OCI-LY1 (cell line): Measurements from ENCODE around the gene SNX18.

Experiments
- H2AFZ ChIP-seq: fragments of 200-600 bp; sonication (generic), shearing (Covaris generic); 2 replicates; pipeline ENCODE4 v1.6.0; 2014; ENCODE audit warnings: antibody characterized with exemption, mild to moderate bottlenecking, low read length
- H3F3A ChIP-seq: fragments of 200-600 bp; sonication (generic), shearing (Covaris generic); 2 replicates; pipeline ENCODE4 v1.6.0; 2014; ENCODE audit warnings: mild to moderate bottlenecking, antibody characterized with exemption, low read length, moderate library complexity; ENCODE audit not compliant: insufficient read depth
- H3K27ac ChIP-seq: fragments of 200-600 bp; sonication (generic); 2 replicates; pipeline ENCODE4 v1.5.1; 2014; ENCODE audit warnings: low read length, mixed run types, mild to moderate bottlenecking, low read depth; ENCODE audit not compliant: poor library complexity, severe bottlenecking
- H3K27me3 ChIP-seq: fragments of 200-600 bp; sonication (generic); 2 replicates; pipeline ENCODE4 v1.6.0; 2014; ENCODE audit warnings: antibody characterized with exemption, mild to moderate bottlenecking, low read length, moderate library complexity; ENCODE audit not compliant: insufficient read depth
- H3K36me3 ChIP-seq: fragments of 200-600 bp; sonication (generic); 2 replicates; pipeline ENCODE4 v1.6.1; 2014; ENCODE audit warnings: mild to moderate bottlenecking, antibody characterized with exemption, low read length, moderate library complexity, mixed read lengths; ENCODE audit not compliant: insufficient read depth
- H3K4me1 ChIP-seq: fragments of 200-600 bp; sonication (generic); 2 replicates; pipeline ENCODE4 v1.5.1; 2014; ENCODE audit warnings: mild to moderate bottlenecking, low read length, moderate library complexity; ENCODE audit not compliant: insufficient read depth, severe bottlenecking
- H3K4me2 ChIP-seq: fragments of 200-600 bp; sonication (generic), shearing (Covaris generic); 2 replicates; pipeline ENCODE4 v1.6.1; 2014; ENCODE audit warnings: low read length
- H3K4me3 ChIP-seq: fragments of 200-600 bp; sonication (generic); 2 replicates; pipeline ENCODE4 v1.5.1; 2014; ENCODE audit warnings: low read length, low read depth, mild to moderate bottlenecking, mixed read lengths; ENCODE audit not compliant: poor library complexity, severe bottlenecking
- H3K79me2 ChIP-seq: fragments of 200-600 bp; shearing (Covaris generic); 2 replicates; pipeline ENCODE4 v1.6.1; 2016; ENCODE audit warnings: mixed run types, low read length, mixed read lengths; ENCODE audit not compliant: insufficient read depth
- H3K9ac ChIP-seq: fragments of 200-600 bp; sonication (generic), shearing (Covaris generic); 2 replicates; pipeline ENCODE4 v1.6.1; 2014; ENCODE audit warnings: mild to moderate bottlenecking, low read length, mixed read lengths
- H3K9me2 ChIP-seq: fragments of 200-600 bp; sonication (generic), shearing (Covaris generic); 2 replicates; pipeline ENCODE4 v1.6.1; 2014; ENCODE audit warnings: low read depth, mild to moderate bottlenecking, low read length, mixed read lengths
- H3K9me3 ChIP-seq: fragments of 200-600 bp; shearing (Covaris generic); 2 replicates; pipeline ENCODE4 v1.6.1; 2014; ENCODE audit warnings: low read length, mixed read lengths
- H4K20me1 ChIP-seq: fragments of 200-600 bp; sonication (generic), shearing (Covaris generic); 2 replicates; pipeline ENCODE4 v1.6.0; 2016; ENCODE audit warnings: mild to moderate bottlenecking, low read length; ENCODE audit not compliant: insufficient read depth
- CTCF ChIP-seq: fragments of 200-600 bp; sonication (generic), shearing (Covaris generic); IDR thresholded peaks from 2 replicates; pipeline ENCODE4 v1.5.1; 2017; ENCODE audit warnings: mild to moderate bottlenecking, antibody characterized with exemption, low read length, moderate library complexity, mixed read lengths
- EZH2 ChIP-seq: fragments of 200-600 bp; sonication (generic), shearing (Covaris generic); IDR thresholded peaks from 2 replicates; pipeline ENCODE4 v1.8.0; 2017; ENCODE audit warnings: borderline replicate concordance, mixed run types, mild to moderate bottlenecking, antibody characterized with exemption, low read length, moderate library complexity, mixed read lengths

The SNX18 gene

GRCh38 chr5:54553659-54554207 is 36.2 kb downstream of the SNX18 start:
- no peak overlapping the region for H3K9ac ChIP-seq
- no peak overlapping the region for H2AFZ ChIP-seq
- H3F3A ChIP-seq = no peaks in the 10 kb centered on the region
- H3K4me2 ChIP-seq = no peak overlapping the region
- H3K4me1 ChIP-seq = no peaks in the 10 kb centered on the region
- no peaks in the 10 kb centered on the region for H3K9me2 ChIP-seq
- H4K20me1 ChIP-seq = no peaks in the 10 kb centered on the region
- H3K79me2 ChIP-seq = no peaks in the 10 kb centered on the region
- no peaks in the 10 kb centered on the region for H3K27me3 ChIP-seq
- TF ChIP-seq CTCF (no peak), EZH2 (no peak)
- H3K9me3 ChIP-seq = no peaks in the 10 kb centered on the region
- H3K4me3 ChIP-seq = no peak overlapping the region
- no peaks in the 10 kb centered on the region for H3K36me3 ChIP-seq
- H3K27ac ChIP-seq = no peak overlapping the region

GRCh38 chr5:54556141-54556540 is 38.6 kb downstream of the SNX18 start:
- no peaks in the 10 kb centered on the region for H4K20me1 ChIP-seq
- no peak overlapping the region for H3K27ac ChIP-seq
- TF ChIP-seq CTCF (no peak), EZH2 (no peak)
- no peaks in the 10 kb centered on the region for H3K27me3 ChIP-seq
- no peaks in the 10 kb centered on the region for H3K4me1 ChIP-seq
- no peak overlapping the region for H3K4me3 ChIP-seq
- H3K9me3 ChIP-seq = no peaks in the 10 kb centered on the region
- no peak overlapping the region for H3K9ac ChIP-seq
- no peak overlapping the region for H3K4me2 ChIP-seq
- H3K79me2 ChIP-seq = no peaks in the 10 kb centered on the region
- no peaks in the 10 kb centered on the region for H3F3A ChIP-seq
- no peaks in the 10 kb centered on the region for H3K36me3 ChIP-seq
- no peak overlapping the region for H2AFZ ChIP-seq
- no peaks in the 10 kb centered on the region for H3K9me2 ChIP-seq

- no peaks in the 10 kb centered on the region for H3K36me3 ChIP-seq
These were observed 40.8 kb downstream of the SNX18 start for GRCh38 chr5:54558362-54558761.

GRCh38 chr5:54561651-54562050 is 44.1 kb downstream of the SNX18 start:
- H3K36me3 ChIP-seq = no peaks in the 10 kb centered on the region
- no peaks in the 10 kb centered on the region for H3F3A ChIP-seq
- no peaks in the 10 kb centered on the region for H3K27me3 ChIP-seq
- H2AFZ ChIP-seq = no peak overlapping the region
- H3K9me2 ChIP-seq = no peaks in the 10 kb centered on the region
- no peaks in the 10 kb centered on the region for H4K20me1 ChIP-seq
- no peaks in the 10 kb centered on the region for H3K4me1 ChIP-seq
- no peaks in the 10 kb centered on the region for H3K79me2 ChIP-seq
- no peak overlapping the region for H3K27ac ChIP-seq
- no peaks in the 10 kb centered on the region for H3K9me3 ChIP-seq
- H3K4me2 ChIP-seq = no peak overlapping the region
- no peak overlapping the region for H3K9ac ChIP-seq
- no peak overlapping the region for H3K4me3 ChIP-seq
- TF ChIP-seq CTCF = no peak
- TF ChIP-seq EZH2 = no peak

More at GRCh38 chr5:54558362-54558761, 40.8 kb downstream of the SNX18 start:
- Histone ChIP-seq H4K20me1 (no peaks in the 10 kb centered on the region), H3K9ac (no peak overlapping the region), H3K79me2 (no peaks in the 10 kb centered on the region), H3K9me2 (no peaks in the 10 kb centered on the region), H3K27ac (no peak overlapping the region), H3K4me3 (no peak overlapping the region), H3K4me2 (no peak overlapping the region), H3K4me1 (no peaks in the 10 kb centered on the region), H3K27me3 (no peaks in the 10 kb centered on the region), H3K9me3 (no peaks in the 10 kb centered on the region), H3F3A (no peaks in the 10 kb centered on the region), H2AFZ (no peak overlapping the region)
- TF ChIP-seq EZH2 = no peak
